Activated naive CD4-positive, alpha-beta T cell treated with anti-CD3 and anti-CD28 coated beads, Interleukin-2, amount 50 U/mL, for 16 hours (primary cell): Measurements from ENCODE around the gene FOXN3.

ENCODE experiments used
- DNase-seq: peaks from one replicate; pipeline ENCODE4 v3.0.0-alpha.2; 2020

FOXN3 gene

DNA sequence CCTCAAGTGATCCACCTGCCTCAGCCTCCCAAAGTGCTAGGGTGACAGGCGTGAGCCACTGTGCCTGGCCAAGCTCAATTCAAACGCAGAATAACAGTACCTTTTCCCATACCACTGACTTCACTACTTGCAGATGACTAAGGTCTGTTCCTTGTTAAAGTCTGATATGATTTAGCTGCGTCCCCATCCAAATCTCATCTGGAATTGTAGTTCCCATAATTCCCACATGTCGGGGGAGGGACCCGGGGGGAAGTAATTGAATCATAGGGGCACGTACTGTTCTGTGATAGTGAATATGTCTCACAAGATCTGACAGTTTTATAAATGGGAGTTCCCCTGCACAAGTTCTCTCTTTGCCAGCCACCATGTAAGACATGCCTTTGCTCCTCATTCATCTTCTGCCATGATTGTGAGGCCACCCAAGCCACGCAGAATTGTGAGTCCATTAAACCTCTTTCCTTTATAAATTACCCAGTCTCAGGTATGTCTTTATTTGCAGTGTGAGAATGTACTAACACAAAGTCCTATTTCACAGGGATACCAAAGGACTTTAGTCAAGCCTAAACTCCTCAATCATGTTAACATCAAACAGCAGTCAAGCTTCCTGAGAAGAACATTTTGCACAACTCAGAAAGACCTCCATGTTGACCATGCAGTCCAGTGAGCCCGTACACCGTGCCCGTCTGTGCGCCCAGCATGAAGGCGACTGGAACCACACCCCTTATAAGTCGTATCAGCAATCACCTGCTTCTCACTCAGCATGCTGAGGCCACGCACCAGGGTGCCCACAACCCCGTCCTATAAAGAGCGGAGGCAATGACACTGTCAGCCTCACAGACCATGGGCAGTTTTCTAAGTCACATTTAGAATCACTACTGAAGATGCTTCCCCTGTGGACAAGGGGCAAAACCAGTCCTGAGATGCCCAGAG lies 36.9 kb downstream of the FOXN3 start:
- no peak for DNase-seq

DNA sequence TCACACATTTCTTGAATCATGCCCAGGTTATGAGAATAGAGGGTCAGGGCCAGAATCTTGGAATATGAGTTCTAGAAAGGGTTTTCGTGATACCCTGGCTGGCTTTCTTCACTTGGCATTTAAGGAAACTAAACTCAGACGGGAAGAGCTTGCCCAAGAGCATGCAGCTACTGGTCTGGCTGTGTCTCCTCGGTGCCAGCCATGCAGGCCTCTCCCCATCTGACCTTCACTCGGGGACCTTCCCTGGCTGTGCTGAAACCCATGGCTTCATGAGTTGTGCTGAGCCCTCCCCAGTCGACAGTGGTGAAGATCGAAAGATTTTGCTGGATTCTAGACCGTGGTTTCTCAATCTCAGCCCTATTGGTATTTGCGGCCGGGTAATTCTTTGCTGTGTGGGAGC lies 38.0 kb downstream of the FOXN3 start:
- DNase-seq, result no peak

GRCh38 chr14:89378119-89378518 lies 38.9 kb downstream of the FOXN3 start:
- peak; percentile 29 for DNase-seq

- DNase-seq, result no peak
Observed at GRCh38 chr14:89377544-89377943, 39.5 kb downstream of the FOXN3 start.

DNA sequence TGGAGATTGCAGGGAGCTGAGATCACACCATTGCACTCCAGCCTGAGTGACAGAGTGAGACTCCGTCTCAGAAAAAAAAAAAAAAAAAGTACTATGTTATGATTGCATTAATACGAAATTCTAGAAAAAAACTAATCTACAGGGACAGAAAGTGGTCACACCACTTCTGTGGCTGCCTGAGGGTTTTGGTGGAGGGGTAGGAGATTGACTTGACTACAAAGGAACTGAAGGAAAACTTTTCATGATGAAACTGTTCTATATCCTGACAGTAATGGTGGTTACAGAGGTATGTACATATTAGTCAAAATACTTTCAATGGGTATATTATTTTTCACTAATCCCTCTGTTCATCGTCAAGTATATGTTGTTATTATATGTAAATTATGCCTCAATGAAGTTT lies 42.1 kb downstream of the FOXN3 start:
- DNase-seq, result no peak

GRCh38 chr14:89373185-89373584 lies 43.8 kb downstream of the FOXN3 start:
- no peak for DNase-seq

- no peak for DNase-seq
Observed at GRCh38 chr14:89372512-89372883, 44.5 kb downstream of the FOXN3 start.

- no peak for DNase-seq
Observed at GRCh38 chr14:89371585-89372511, 45.2 kb downstream of the FOXN3 start.

- no peak for DNase-seq
Observed at GRCh38 chr14:89370781-89371180, 46.3 kb downstream of the FOXN3 start.

GRCh38 chr14:89370381-89370780 lies 46.7 kb downstream of the FOXN3 start:
- DNase-seq, result no peak

DNA sequence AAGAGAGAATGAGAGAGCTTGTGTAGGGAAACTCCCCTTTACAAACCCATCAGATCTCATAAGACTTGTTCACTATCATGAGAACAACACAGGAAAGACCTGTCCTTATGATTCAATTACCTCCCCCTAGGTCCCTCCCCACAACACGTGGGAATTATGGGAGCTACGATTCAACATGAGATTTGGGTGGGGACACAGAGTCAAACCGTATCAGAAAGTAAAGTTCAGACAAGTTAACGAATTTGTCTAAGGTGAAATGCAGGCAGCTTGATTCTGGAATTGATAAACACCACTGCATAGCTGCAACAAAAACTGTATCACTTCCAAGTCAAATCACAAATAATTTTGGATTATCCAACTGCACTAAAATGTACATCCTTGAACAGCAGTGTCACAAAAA lies 47.4 kb downstream of the FOXN3 start:
- DNase-seq, result no peak

- DNase-seq, result no peak
Observed at GRCh38 chr14:89368490-89369477, 48.2 kb downstream of the FOXN3 start.

DNA sequence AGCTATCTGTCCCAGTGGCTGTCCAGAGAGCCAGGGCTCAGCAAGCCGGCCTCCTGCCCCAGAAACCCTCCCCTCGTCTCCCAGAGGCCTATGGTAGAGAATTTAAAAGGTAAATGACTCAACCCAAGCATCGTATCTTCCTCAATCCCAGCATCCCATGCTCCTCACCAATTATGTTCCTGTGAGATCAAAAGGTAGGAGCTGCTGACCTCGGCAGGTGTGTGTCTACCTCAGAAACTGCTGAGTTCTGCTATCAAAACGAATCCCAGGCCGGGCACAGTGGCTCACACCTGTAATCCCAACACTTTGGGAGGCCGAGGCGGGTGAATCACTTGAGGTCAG lies 49.3 kb downstream of the FOXN3 start:
- no peak for DNase-seq

DNA sequence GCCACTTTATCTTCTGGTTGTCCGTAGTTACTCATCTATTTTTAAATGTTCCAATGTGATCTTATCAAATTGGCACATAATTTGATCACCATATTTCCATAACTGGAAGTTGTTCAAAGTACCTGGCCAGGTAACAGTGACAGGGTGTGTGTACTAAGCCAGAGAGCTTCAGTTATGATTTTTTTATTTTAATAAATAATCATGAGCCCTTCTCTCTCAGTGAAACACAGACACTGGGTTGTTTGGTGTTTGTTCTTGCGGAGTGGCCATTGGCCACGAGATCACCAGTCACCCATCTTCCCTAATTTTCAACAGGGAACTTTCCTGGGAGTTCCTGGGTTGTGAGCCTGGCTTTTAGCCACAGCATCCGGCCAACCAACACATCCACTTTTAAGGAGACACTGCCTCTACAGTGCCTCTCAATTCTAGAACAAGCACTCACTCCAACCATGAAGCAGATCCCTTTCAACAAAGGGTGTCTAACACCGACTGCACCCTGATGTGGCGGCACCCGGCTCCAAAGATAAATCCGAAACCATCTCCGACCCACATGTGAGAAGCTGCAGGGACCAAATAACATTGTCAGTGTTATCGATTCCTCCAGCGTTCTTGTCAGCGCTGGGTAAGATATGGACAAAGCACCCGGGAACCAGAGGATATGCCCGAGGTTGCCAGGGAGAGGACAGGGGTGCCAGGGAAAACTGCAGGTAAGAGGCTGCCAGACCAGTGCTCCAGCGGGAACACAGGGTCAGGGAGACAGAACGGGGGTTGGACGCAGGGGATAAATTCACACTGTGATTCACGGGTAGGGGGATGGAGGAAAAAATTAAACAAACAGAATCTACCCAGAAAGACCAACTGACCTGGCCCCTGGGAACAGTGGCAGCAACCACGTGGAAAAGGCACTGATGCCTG lies 49.9 kb downstream of the FOXN3 start:
- no peak for DNase-seq

GRCh38 chr14:89365061-89365801 lies 51.8 kb downstream of the FOXN3 start:
- peak; percentile 65 for DNase-seq

DNA sequence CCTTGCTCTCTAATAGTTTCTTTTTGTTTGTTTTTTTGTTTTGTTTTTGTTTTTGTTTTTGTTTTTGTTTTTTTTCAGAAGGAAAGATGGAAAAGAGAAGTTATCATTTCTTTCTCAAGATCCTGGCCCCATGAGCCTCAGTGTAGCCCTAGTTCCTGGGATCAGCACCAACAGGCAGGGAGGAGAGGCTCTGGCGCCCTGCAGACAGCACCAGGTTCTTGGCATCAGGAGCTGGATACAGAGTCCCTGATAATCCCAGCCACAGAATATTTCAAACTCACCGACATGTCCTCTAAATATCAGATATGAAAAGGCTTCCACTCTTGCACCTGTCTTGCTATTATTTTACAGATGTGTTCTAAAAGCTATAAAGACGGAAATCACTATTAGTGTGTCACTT lies 52.7 kb downstream of the FOXN3 start:
- no peak for DNase-seq

DNA sequence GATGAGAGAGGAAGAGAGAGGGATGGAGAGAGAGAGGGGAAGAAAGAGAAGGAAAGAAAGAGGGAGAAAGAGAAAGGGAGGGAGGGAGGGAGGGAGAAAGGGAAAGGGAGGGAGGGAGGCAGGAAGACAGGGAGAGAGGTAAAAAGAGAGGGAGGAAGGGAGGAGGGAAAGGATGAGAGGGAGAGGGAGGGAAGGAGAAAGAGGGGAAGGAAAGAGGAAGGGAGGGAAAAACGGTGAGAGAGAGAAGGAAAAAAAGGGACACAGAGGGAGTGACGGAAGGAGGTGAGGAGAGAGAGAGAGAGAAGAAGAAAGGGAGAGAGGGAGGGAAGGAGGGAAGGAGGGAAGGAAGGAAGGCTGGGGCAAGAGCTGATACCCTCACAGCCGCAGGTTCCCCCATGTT lies 56.8 kb downstream of the FOXN3 start:
- DNase-seq, result no peak

DNA sequence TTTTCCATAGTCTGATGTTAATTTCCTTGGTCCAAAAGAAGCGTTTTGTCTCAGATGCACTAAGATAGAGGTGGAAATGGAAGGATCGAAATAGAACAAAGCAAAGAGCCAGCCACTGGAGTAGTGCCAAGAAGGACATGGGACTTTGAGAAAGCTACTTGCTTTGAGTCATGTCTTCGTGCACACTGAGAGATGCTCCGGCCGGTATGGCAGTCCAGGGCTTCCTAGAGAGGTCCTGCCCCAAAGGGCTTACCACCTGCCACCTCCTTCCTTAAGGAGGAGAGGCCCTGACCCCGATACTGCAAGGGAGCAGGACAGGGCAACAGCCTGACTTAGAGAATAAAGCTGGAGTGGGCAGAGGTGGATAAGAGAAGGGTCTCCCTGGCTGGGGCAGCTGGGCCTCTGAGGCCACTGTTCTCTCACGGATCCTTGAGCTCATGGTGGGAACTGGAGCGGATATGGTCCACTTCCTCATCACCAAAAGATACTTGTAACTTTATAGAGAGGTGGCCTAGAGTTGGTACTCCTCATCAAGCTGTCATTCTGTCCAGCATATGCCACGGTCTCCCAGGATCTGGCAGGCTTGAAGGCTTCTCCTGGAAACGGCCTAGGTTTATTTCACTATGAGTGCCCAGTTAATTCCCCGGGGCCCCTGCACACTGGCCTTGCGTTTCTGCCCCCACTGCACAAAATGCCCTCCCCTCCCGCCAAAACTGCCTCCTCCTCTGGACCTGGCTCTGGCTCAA lies 57.4 kb downstream of the FOXN3 start:
- no peak for DNase-seq

DNA sequence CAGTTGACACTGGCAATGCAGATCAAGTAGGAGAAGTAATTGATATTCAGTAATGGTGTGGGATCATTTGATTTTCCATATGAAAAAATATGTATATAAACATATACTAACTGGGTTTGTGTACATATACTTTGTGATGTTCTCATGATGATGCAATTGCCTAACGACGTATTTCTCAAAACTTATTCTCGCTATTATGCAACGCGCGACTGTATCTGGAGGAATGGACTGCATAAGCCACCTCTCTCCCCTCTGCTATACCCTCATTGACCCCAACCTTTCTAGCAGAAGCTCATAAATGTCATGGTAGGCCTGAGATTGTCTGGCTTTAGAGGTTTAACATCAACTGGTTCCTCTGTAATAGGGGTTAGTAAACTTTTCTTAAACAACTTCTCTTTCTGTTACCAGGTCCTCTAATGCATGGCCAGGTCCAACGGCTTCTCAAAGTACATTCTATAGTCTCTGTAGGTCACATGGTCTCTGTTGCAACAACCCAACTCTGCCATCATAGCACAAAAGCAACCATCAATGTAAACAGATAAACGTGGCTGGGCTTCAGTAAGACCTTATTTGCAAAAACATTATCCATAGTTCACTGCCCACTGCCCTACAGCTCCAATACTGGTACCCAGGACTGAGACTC lies 59.3 kb downstream of the FOXN3 start:
- no peak for DNase-seq

DNA sequence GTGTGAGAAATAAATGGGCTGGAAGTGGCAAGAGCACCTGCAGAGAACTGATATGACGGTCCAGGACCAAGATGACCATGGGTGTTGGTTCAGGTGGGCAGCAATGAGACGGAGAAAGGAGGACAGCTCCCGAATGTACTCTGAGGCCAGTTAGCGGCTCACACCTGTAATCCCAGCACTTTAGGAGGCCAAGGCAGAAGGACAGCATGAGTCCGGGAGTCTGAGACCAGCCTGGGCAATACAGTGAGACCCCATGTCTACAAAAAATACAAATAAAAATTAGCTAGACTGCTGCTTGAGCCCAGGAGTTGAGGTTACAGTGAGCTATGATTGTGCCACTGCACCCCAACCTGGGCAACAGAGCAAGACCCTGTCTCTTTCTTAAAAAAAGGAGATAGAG lies 60.1 kb downstream of the FOXN3 start:
- DNase-seq, result no peak
